Activated naive CD4-positive, alpha-beta T cell treated with anti-CD3 and anti-CD28 coated beads, Interleukin-2, amount 50 U/mL, for 72 hours (primary cell): ENCODE results near the gene TXK. TPM values are rescaled to one million over a fixed set of nuclear protein-coding genes. Genes with fewer than 3 reads are reported as not detected.

ENCODE experiments used
- ATAC-seq, 2 donors: fragments of 150-1000 bp; cut with Tn5 transposase; 2 replicates each; pipeline ENCODE4 v1.10.0; 2021; ENCODE audit warnings: mild to moderate bottlenecking in 2 of 2, moderate library complexity in 2 of 2
- DNase-seq, 2 donors: peaks; one replicate each; pipeline ENCODE4 v3.0.0; 2021 to 2022; ENCODE audit warnings: low spot score in 2 of 2
- H3K27ac Mint-ChIP-seq, 2 donors: one replicate each; pipeline ENCODE4 v1.8.0; 2022; ENCODE audit warnings: mild to moderate bottlenecking in 2 of 2, mixed read lengths in 2 of 2
- H3K36me3 Mint-ChIP-seq, 2 donors: one replicate each; pipeline ENCODE4 v1.8.0; 2022; ENCODE audit warnings: mixed read lengths in 2 of 2
- H3K9me3 Mint-ChIP-seq, 2 donors: one replicate each; pipeline ENCODE4 v1.8.0; 2022; ENCODE audit warnings: mixed read lengths in 2 of 2
- total RNA-seq, 2 donors: library from RNA; stranded (reverse); gene quantifications; one replicate each; pipeline ENCODE4 v1.2.3, GENCODE V29; 2022

Gene TXK
- total RNA-seq, 2 donors from 2014 or later = 16.4 to 48.2 TPM

DNA sequence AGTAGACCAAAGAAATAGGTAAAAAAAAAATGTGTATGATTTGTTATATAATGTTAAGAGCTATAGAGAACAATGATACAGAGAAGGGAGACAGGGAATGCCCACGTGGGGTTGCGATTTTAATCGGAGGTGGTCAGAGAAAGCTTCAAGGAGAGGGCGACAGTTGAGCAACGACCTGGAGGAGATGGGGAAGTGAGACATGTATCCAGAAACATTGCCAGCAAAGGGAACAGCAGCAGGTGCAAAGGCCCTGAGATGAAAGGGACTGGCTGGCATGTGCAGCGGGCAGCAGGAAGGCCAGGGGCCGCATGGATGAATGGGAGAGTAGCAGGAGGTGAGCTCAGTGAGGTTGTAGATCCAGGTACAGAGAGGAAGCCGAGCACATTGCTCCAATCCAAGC is 84.6 kb downstream of the TXK start:
- no peaks in the 10 kb centered on the region for H3K9me3 Mint-ChIP-seq
- H3K36me3 Mint-ChIP-seq = no peaks in the 10 kb centered on the region
- no peak overlapping the region for H3K27ac Mint-ChIP-seq
- DNase-seq (no peak), ATAC-seq (no peak)

- H3K36me3 Mint-ChIP-seq = no peaks in the 10 kb centered on the region
- no peak for DNase-seq
- H3K27ac Mint-ChIP-seq = peak overlapping the region in 1 of 2 donors; percentile 84
- ATAC-seq = no peak
- H3K9me3 Mint-ChIP-seq = no peaks in the 10 kb centered on the region
Measured at GRCh38 chr4:48047896-48048295, 86.2 kb downstream of the TXK start.

DNA sequence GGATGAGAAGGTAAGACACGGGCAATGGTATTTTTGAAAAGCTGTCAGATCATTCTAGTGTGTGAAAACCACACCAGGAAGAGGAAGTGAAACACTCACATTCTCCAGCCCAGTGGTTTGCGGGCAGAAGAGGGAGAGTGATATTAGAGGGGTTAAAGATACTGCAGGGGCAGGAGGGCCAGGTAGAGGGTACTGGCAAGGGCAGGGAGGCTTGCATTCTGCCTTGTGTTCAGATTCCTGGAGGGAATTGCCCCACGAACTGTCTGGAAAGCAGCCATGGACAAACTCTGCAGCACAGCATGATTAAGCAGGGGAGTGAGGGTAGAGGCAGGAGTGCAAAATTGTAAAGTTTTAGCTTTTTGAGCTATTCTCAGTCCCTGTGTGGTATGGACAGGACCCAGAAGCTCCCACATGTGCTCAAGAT is 86.6 kb downstream of the TXK start:
- H3K9me3 Mint-ChIP-seq = no peaks in the 10 kb centered on the region
- DNase-seq (peak; percentile 74 to 75), ATAC-seq (peak; percentile 92)
- no peaks in the 10 kb centered on the region for H3K36me3 Mint-ChIP-seq
- H3K27ac Mint-ChIP-seq = peak overlapping the region; percentile 63 to 84

- ATAC-seq = peak; percentile 48 to 57
- H3K27ac Mint-ChIP-seq = peak overlapping the region in 1 of 2 donors; percentile 84
- no peak for DNase-seq
- H3K9me3 Mint-ChIP-seq = no peaks in the 10 kb centered on the region
- H3K36me3 Mint-ChIP-seq = no peaks in the 10 kb centered on the region
Measured at GRCh38 chr4:48046059-48046458, 88.0 kb downstream of the TXK start.

- H3K9me3 Mint-ChIP-seq = no peaks in the 10 kb centered on the region
- peaks cover 0 to 6% of the 10 kb centered on the region in 2 donors for H3K36me3 Mint-ChIP-seq
- H3K27ac Mint-ChIP-seq = no peak overlapping the region
- ATAC-seq (no peak), DNase-seq (no peak)
Measured at GRCh38 chr4:48044298-48044697, 89.8 kb downstream of the TXK start.

- Mint-ChIP-seq H3K27ac (no peak overlapping the region), H3K36me3 (peaks cover 0 to 10% of the 10 kb centered on the region in 2 donors), H3K9me3 (no peaks in the 10 kb centered on the region)
- no peak for DNase-seq
- ATAC-seq = no peak
Measured at GRCh38 chr4:48043504-48043903, 90.5 kb downstream of the TXK start.

- DNase-seq = no peak
- Mint-ChIP-seq H3K9me3 (no peaks in the 10 kb centered on the region), H3K36me3 (peaks cover 0 to 15% of the 10 kb centered on the region in 2 donors), H3K27ac (peak overlapping the region in 1 of 2 donors; percentile 33)
- peak in 1 of 2 donors; percentile 2 for ATAC-seq
Measured at GRCh38 chr4:48042979-48043461, 91.0 kb downstream of the TXK start.

GRCh38 chr4:48041535-48042137 is 92.4 kb downstream of the TXK start:
- ATAC-seq (peak; percentile 60 to 80), DNase-seq (peak in 1 of 2 donors; percentile 61)
- Mint-ChIP-seq H3K36me3 (peaks cover 0 to 24% of the 10 kb centered on the region in 2 donors), H3K27ac (peak overlapping the region; percentile 18 to 60), H3K9me3 (no peaks in the 10 kb centered on the region)

DNA sequence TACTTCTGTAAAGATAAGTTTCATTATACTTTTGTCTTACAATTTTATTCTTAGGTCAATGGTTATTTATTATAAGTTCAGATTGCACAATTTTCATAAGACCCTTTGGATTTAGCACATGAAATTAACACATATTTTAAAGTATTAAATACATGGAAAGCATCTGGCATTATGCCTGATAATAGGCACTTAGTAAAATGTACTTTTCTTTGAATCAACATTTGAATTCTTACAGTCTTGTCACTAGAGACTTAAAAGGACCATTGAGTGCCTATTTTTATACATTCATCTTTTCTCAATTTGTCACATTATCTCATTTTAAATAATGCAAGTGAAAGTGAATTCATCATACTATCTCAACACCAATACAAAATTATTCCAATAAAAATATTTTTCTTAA is 94.5 kb downstream of the TXK start:
- H3K9me3 Mint-ChIP-seq = peaks cover 0 to 8% of the 10 kb centered on the region in 2 donors

GRCh38 chr4:48038666-48039065 is 95.4 kb downstream of the TXK start:
- DNase-seq (no peak), ATAC-seq (no peak)
- Mint-ChIP-seq H3K9me3 (peaks cover 0 to 8% of the 10 kb centered on the region in 2 donors), H3K27ac (no peak overlapping the region), H3K36me3 (peaks cover 0 to 52% of the 10 kb centered on the region in 2 donors)

More for the DNA sequence above, 94.5 kb downstream of the TXK start:
- DNase-seq (no peak), ATAC-seq (no peak)
- Mint-ChIP-seq H3K27ac (no peak overlapping the region), H3K36me3 (peaks cover 0 to 44% of the 10 kb centered on the region in 2 donors)

- DNase-seq (no peak), ATAC-seq (no peak)
- H3K9me3 Mint-ChIP-seq = peaks cover 0 to 8% of the 10 kb centered on the region in 2 donors
- H3K27ac Mint-ChIP-seq = peak overlapping the region in 1 of 2 donors; percentile 97
- H3K36me3 Mint-ChIP-seq = peaks cover 0 to 53% of the 10 kb centered on the region in 2 donors
Measured at GRCh38 chr4:48037117-48037462, 97.0 kb downstream of the TXK start.

GRCh38 chr4:48035952-48036351 is 98.1 kb downstream of the TXK start:
- DNase-seq = no peak
- ATAC-seq = peak; percentile 35 to 69
- Mint-ChIP-seq H3K9me3 (peaks cover 0 to 8% of the 10 kb centered on the region in 2 donors), H3K36me3 (peaks cover 0 to 53% of the 10 kb centered on the region in 2 donors), H3K27ac (peak overlapping the region; percentile 92 to 97)

DNA sequence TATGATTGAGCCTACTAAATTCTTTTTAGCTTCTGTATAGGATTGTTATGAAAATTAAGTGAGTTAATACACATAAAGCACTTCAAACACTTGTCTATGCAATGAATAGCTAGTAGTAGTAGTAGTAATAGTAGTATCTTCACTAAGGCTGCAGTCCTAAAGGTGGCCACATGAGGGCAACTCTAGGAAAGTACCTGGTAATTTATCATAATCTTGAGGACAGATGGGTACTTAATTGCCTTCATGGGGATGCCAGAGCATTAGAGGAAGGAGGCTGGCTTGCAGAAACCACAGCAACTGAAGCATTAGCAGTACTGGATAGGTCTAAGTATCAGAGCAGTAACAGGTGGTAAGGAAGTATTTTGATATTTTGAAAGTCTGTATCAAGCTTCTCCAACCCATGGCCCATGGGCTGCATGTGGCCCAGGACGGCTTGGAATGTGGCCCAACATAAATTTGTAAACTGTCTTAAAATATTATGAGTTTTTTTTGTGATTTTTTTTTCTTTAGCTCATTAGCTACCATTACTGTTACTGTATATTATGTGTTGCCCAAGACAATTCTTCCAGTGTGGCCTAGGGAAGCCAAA is 100.1 kb downstream of the TXK start:
- DNase-seq (peak in 1 of 2 donors; percentile 54), ATAC-seq (peak in 1 of 2 donors; percentile 19)
- Mint-ChIP-seq H3K9me3 (peaks cover 0 to 8% of the 10 kb centered on the region in 2 donors), H3K36me3 (peaks cover 0 to 50% of the 10 kb centered on the region in 2 donors), H3K27ac (no peak overlapping the region)

GRCh38 chr4:48033412-48033811 is 100.6 kb downstream of the TXK start:
- H3K36me3 Mint-ChIP-seq = peaks cover 0 to 50% of the 10 kb centered on the region in 2 donors
- ATAC-seq (no peak), DNase-seq (no peak)
- no peak overlapping the region for H3K27ac Mint-ChIP-seq
- peaks cover 0 to 8% of the 10 kb centered on the region in 2 donors for H3K9me3 Mint-ChIP-seq

DNA sequence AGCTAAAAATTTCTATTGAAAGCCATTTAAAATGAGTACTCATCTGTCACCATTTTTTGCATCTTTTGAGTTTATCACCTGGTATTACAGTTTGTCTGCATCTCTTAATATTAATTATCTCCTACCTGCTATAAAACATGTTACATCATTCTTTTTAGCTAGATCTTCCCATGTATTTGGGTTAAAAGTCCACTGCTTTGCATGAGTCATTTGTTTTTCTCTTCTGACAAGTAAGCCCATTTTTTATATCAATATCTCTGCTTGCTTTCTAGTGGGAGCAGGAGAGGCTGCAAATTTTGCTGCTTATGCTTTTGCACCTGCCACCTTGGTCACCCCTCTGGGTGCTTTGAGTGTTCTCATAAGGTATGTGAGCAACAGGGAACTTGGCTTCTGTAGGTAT is 101.3 kb downstream of the TXK start:
- DNase-seq = no peak
- H3K9me3 Mint-ChIP-seq = peaks cover 0 to 8% of the 10 kb centered on the region in 2 donors
- ATAC-seq = no peak
- peaks cover 0 to 51% of the 10 kb centered on the region in 2 donors for H3K36me3 Mint-ChIP-seq
- no peak overlapping the region for H3K27ac Mint-ChIP-seq

- no peak for ATAC-seq
- H3K27ac Mint-ChIP-seq = no peak overlapping the region
Measured at GRCh38 chr4:48031802-48032525, 102.1 kb downstream of the TXK start.

DNA sequence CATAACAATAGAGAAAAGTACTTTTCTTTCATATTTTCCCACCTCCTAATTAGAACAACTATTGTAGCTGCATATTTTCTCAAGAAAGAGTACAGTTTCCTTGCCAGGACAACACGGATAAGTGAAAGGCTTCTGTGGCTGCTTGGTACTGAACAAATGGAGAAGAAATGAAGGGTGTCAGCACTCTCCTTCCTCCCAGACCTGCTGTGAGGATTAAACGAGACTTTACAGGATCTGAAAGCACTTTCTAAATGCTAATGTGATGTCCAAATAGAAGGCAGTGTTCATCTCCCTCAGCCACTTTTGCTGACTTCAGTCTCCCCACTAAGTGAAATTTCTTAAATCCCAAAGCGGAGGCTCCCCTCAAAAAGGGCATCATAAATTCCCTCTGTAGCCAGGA is 103.6 kb downstream of the TXK start:
- Mint-ChIP-seq H3K27ac (no peak overlapping the region), H3K36me3 (peaks cover 0 to 32% of the 10 kb centered on the region in 2 donors), H3K9me3 (peaks cover 0 to 3% of the 10 kb centered on the region in 2 donors)
- ATAC-seq (no peak), DNase-seq (no peak)

More at GRCh38 chr4:48031802-48032525, 102.1 kb downstream of the TXK start:
- H3K9me3 Mint-ChIP-seq = peaks cover 0 to 8% of the 10 kb centered on the region in 2 donors
- DNase-seq = no peak
- H3K36me3 Mint-ChIP-seq = peaks cover 0 to 47% of the 10 kb centered on the region in 2 donors
